ENCODE data around the gene GNLY.

The GNLY gene

GRCh38 chr2:85681776-85682175 lies 12.4 kb upstream of the GNLY start:
- in situ Hi-C loops (cut with HindIII; ENCODE audit: low sequenced_read_pairs): no loop called here

- in situ Hi-C loops (cut with HindIII; ENCODE audit: low sequenced_read_pairs): no loop called here
These were observed 11.8 kb upstream of the GNLY start for GRCh38 chr2:85682378-85682777.

- in situ Hi-C loops (cut with HindIII; ENCODE audit: low sequenced_read_pairs): no loop called here
These were observed 9.8 kb upstream of the GNLY start for GRCh38 chr2:85684380-85684779.

- in situ Hi-C loops (cut with HindIII; ENCODE audit: low sequenced_read_pairs): loop anchor here (5.0 kb wide), 1 partner anchor 352 kb away; no protein-coding TSS in a partner anchor
These were observed 9.4 kb upstream of the GNLY start for GRCh38 chr2:85684806-85685205.

GRCh38 chr2:85690932-85691331 lies 3.2 kb upstream of the GNLY start:
- in situ Hi-C loops (cut with HindIII; ENCODE audit: low sequenced_read_pairs): no loop called here

GRCh38 chr2:85692039-85692645 lies 2.0 kb upstream of the GNLY start:
- in situ Hi-C loops (cut with HindIII; ENCODE audit: low sequenced_read_pairs): no loop called here

- in situ Hi-C loops (cut with HindIII; ENCODE audit: low sequenced_read_pairs): no loop called here
These were observed 963 bp downstream of the GNLY start for GRCh38 chr2:85695121-85695520.

- in situ Hi-C loops (cut with HindIII; ENCODE audit: low sequenced_read_pairs): no loop called here
These were observed 1.8 kb downstream of the GNLY start for GRCh38 chr2:85695691-85696668.

- in situ Hi-C loops (cut with HindIII; ENCODE audit: low sequenced_read_pairs): no loop called here
These were observed 2.9 kb downstream of the GNLY start for GRCh38 chr2:85697096-85697495.

- in situ Hi-C loops (cut with HindIII; ENCODE audit: low sequenced_read_pairs): no loop called here
These were observed 3.6 kb downstream of the GNLY start for GRCh38 chr2:85697716-85698115.

- in situ Hi-C loops (cut with HindIII; ENCODE audit: low sequenced_read_pairs): no loop called here
These were observed 4.2 kb downstream of the GNLY start for GRCh38 chr2:85698184-85698879.

- in situ Hi-C loops (cut with HindIII; ENCODE audit: low sequenced_read_pairs): no loop called here
These were observed 4.7 kb downstream of the GNLY start for GRCh38 chr2:85698880-85699254.

GRCh38 chr2:85699325-85699724 lies 5.2 kb downstream of the GNLY start:
- in situ Hi-C loops (cut with HindIII; ENCODE audit: low sequenced_read_pairs): no loop called here

GRCh38 chr2:85702172-85702571 lies 8.0 kb downstream of the GNLY start:
- in situ Hi-C loops (cut with HindIII; ENCODE audit: low sequenced_read_pairs): no loop called here

- in situ Hi-C loops (cut with HindIII; ENCODE audit: low sequenced_read_pairs): no loop called here
These were observed 8.6 kb downstream of the GNLY start for GRCh38 chr2:85702800-85703199.

- in situ Hi-C loops (cut with HindIII; ENCODE audit: low sequenced_read_pairs): no loop called here
These were observed 9.2 kb downstream of the GNLY start for GRCh38 chr2:85703329-85703728.

- in situ Hi-C loops (cut with HindIII; ENCODE audit: low sequenced_read_pairs): no loop called here
These were observed 9.9 kb downstream of the GNLY start for GRCh38 chr2:85704038-85704437.

- in situ Hi-C loops (cut with HindIII; ENCODE audit: low sequenced_read_pairs): loop anchor here (5.0 kb wide), 2 partner anchors 47 to 48 kb away; partner anchors contain the start of gene ATOH8
These were observed 10.9 kb downstream of the GNLY start for GRCh38 chr2:85704800-85705679.

GRCh38 chr2:85705680-85706039 lies 11.5 kb downstream of the GNLY start:
- in situ Hi-C loops (cut with HindIII; ENCODE audit: low sequenced_read_pairs): loop anchor here (5.0 kb wide), 2 partner anchors 47 to 48 kb away; partner anchors contain the start of gene ATOH8

- in situ Hi-C loops (cut with HindIII; ENCODE audit: low sequenced_read_pairs): loop anchor here (5.0 kb wide), 2 partner anchors 46 to 49 kb away; partner anchors contain the start of gene ATOH8
These were observed 11.9 kb downstream of the GNLY start for GRCh38 chr2:85706063-85706462.

All from endothelial cell of hepatic sinusoid (primary cell).